ENCODE results near the gene CORO2B.
"Not testable (repeated sequence)": the region's sequence is repeated elsewhere in the genome, so short reads cannot be mapped to it uniquely, and the experiment has no call there.

The CORO2B gene

GRCh38 chr15:68674975-68675374, 96.2 kb downstream of the CORO2B start:
- DNase-seq (ENCODE audit: low spot score), result no peak

GRCh38 chr15:68676011-68676605, 97.3 kb downstream of the CORO2B start:
- DNase-seq (ENCODE audit: low spot score), result no peak

- no peak for DNase-seq (ENCODE audit: low spot score)
Observed at GRCh38 chr15:68676926-68677325, 98.1 kb downstream of the CORO2B start.

GRCh38 chr15:68677996-68678395, 99.2 kb downstream of the CORO2B start:
- DNase-seq (ENCODE audit: low spot score), result no peak

GRCh38 chr15:68678746-68679145, 100.0 kb downstream of the CORO2B start:
- DNase-seq (ENCODE audit: low spot score), result no peak

- DNase-seq (ENCODE audit: low spot score), result no peak
Observed at GRCh38 chr15:68679161-68679560, 100.4 kb downstream of the CORO2B start.

- no peak for DNase-seq (ENCODE audit: low spot score)
Observed at GRCh38 chr15:68679961-68680371, 101.2 kb downstream of the CORO2B start.

GRCh38 chr15:68680756-68681155, 102.0 kb downstream of the CORO2B start:
- not testable (repeated sequence) for DNase-seq (ENCODE audit: low spot score)

GRCh38 chr15:68681836-68682235, 103.0 kb downstream of the CORO2B start:
- no peak for DNase-seq (ENCODE audit: low spot score)

GRCh38 chr15:68682330-68682729, 103.5 kb downstream of the CORO2B start:
- no peak for DNase-seq (ENCODE audit: low spot score)

- DNase-seq (ENCODE audit: low spot score), result no peak
Observed at GRCh38 chr15:68683026-68683425, 104.2 kb downstream of the CORO2B start.

GRCh38 chr15:68683551-68683950, 104.8 kb downstream of the CORO2B start:
- no peak for DNase-seq (ENCODE audit: low spot score)

- no peak for DNase-seq (ENCODE audit: low spot score)
Observed at GRCh38 chr15:68684476-68684875, 105.7 kb downstream of the CORO2B start.

- no peak for DNase-seq (ENCODE audit: low spot score)
Observed at GRCh38 chr15:68687136-68687735, 108.4 kb downstream of the CORO2B start.

GRCh38 chr15:68691705-68692104, 112.9 kb downstream of the CORO2B start:
- no peak for DNase-seq (ENCODE audit: low spot score)

GRCh38 chr15:68693071-68693470, 114.3 kb downstream of the CORO2B start:
- DNase-seq (ENCODE audit: low spot score), result no peak

- DNase-seq (ENCODE audit: low spot score), result no peak
Observed at GRCh38 chr15:68694111-68694510, 115.3 kb downstream of the CORO2B start.

GRCh38 chr15:68695061-68695595, 116.3 kb downstream of the CORO2B start:
- DNase-seq (ENCODE audit: low spot score), result no peak

GRCh38 chr15:68696414-68697363, 117.9 kb downstream of the CORO2B start:
- DNase-seq (ENCODE audit: low spot score), result no peak

GRCh38 chr15:68697711-68698690, 119.2 kb downstream of the CORO2B start:
- no peak for DNase-seq (ENCODE audit: low spot score)

- no peak for DNase-seq (ENCODE audit: low spot score)
Observed at GRCh38 chr15:68698708-68699107, 119.9 kb downstream of the CORO2B start.

All from AG20443 (cell line).